ENCODE data around the gene ANKRD23. TPM values are rescaled to one million over a fixed set of nuclear protein-coding genes. Genes with fewer than 3 reads are reported as not detected.

ANKRD23 gene
- polyA plus RNA-seq, 1 of the 3 experiments (the other 2 are of a cell fraction) = 3.1 TPM

- 0 out of 2 replicates have a peak, but pooled peaks cover 16% of the 10 kb centered on the region for H4K20me1 ChIP-seq (ENCODE audit: insufficient read depth)
- H3F3A ChIP-seq (replicated peaks; ENCODE audit: insufficient read depth) = peaks cover 7% of the 10 kb centered on the region
- H3K27me3 ChIP-seq (ENCODE audit: insufficient read depth) = no peaks in the 10 kb centered on the region
- no peak for DNase-seq
- CTCF ChIA-PET = interaction anchor here (0.5 to 1.1 kb wide), 2 partner anchors 34 to 128 kb away, joined by 3 to 4 read pairs; no protein-coding TSS in a partner anchor
- H3K27ac ChIP-seq (ENCODE audit: low read depth in 2 of 2, low read length in 1 of 2) = no peak overlapping the region
- H3K9me3 ChIP-seq = no peaks in the 10 kb centered on the region
- H3K4me1 ChIP-seq (ENCODE audit: control insufficient read depth in 1 of 2, insufficient read depth in 2 of 2, low read depth in 1 of 2, low read length in 1 of 2) = peaks cover 0 to 28% of the 10 kb centered on the region in 2 experiments; a peak in 1 of 4 replicates
- POLR2A ChIA-PET = no interaction called here
- 92% methylated on average over 6 of the region's 6 CpGs for WGBS (ENCODE audit: low lambda C conversion rate)
- H3K9ac ChIP-seq = no peak overlapping the region
- no peak overlapping the region for H2AFZ ChIP-seq (ENCODE audit: low read depth)
- TF ChIP-seq, protein P1, sequence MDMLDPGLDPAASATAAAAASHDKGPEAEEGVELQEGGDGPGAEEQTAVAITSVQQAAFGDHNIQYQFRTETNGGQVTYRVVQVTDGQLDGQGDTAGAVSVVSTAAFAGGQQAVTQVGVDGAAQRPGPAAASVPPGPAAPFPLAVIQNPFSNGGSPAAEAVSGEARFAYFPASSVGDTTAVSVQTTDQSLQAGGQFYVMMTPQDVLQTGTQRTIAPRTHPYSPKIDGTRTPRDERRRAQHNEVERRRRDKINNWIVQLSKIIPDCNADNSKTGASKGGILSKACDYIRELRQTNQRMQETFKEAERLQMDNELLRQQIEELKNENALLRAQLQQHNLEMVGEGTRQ (IDR thresholded peaks at IDR 0.05; ENCODE audit: borderline replicate concordance, low read depth, low read length) = no peak
- TF ChIP-seq TEAD4 (IDR thresholded peaks at IDR 0.05; ENCODE audit: borderline replicate concordance, insufficient read depth) (no peak), RCOR1 (IDR thresholded peaks at IDR 0.05; ENCODE audit: low read length) (no peak), NFIC (IDR thresholded peaks at IDR 0.05; ENCODE audit: borderline replicate concordance) (no peak), GABPA (IDR thresholded peaks at IDR 0.05; ENCODE audit: low read depth) (no peak)
- TF ChIP-seq, protein P2, sequence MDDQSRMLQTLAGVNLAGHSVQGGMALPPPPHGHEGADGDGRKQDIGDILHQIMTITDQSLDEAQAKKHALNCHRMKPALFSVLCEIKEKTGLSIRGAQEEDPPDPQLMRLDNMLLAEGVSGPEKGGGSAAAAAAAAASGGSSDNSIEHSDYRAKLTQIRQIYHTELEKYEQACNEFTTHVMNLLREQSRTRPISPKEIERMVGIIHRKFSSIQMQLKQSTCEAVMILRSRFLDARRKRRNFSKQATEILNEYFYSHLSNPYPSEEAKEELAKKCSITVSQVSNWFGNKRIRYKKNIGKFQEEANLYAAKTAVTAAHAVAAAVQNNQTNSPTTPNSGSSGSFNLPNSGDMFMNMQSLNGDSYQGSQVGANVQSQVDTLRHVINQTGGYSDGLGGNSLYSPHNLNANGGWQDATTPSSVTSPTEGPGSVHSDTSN (IDR thresholded peaks at IDR 0.05) = no peak
- H3K4me3 ChIP-seq (ENCODE audit: low read depth in 2 of 2, low read length in 1 of 2) = no peak overlapping the region
- no peak overlapping the region for H3K4me2 ChIP-seq
- H3K9me2 ChIP-seq = no peaks in the 10 kb centered on the region
- H3K36me3 ChIP-seq (replicated peaks in 1 of 2; ENCODE audit: control insufficient read depth in 1 of 2, insufficient read depth in 2 of 2, low read length in 1 of 2) = peaks cover 0 to 21% of the 10 kb centered on the region in 2 experiments
- no peaks in the 10 kb centered on the region; the same call in 1 of the 2 replicates for H3K79me2 ChIP-seq (ENCODE audit: insufficient read depth)
These were observed 19.5 kb downstream of the ANKRD23 start for GRCh38 chr2:96824079-96824870.

- H4K20me1 ChIP-seq (ENCODE audit: insufficient read depth) = peaks cover 22% of the 10 kb centered on the region; the same call in 1 of the 2 replicates
- H3K36me3 ChIP-seq (replicated peaks in 1 of 2; ENCODE audit: control insufficient read depth in 1 of 2, insufficient read depth in 2 of 2, low read length in 1 of 2) = peaks cover 0 to 13% of the 10 kb centered on the region in 2 experiments
- H3K79me2 ChIP-seq (ENCODE audit: insufficient read depth) = peaks cover 1% of the 10 kb centered on the region; the same call in 1 of the 2 replicates
- H3K9me3 ChIP-seq = no peaks in the 10 kb centered on the region
- no peak overlapping the region for H3K27ac ChIP-seq (ENCODE audit: low read depth in 2 of 2, low read length in 1 of 2)
- H3K9me2 ChIP-seq = no peaks in the 10 kb centered on the region
- no peak overlapping the region for H3K4me2 ChIP-seq
- H3F3A ChIP-seq (replicated peaks; ENCODE audit: insufficient read depth) = peaks cover 7% of the 10 kb centered on the region
- ChIA-PET POLR2A (no interaction called here), CTCF (interaction anchor here (1.1 kb wide), 1 partner anchor 35 kb away, joined by 4 read pairs; no protein-coding TSS in a partner anchor)
- H3K4me3 ChIP-seq (ENCODE audit: low read depth in 2 of 2, low read length in 1 of 2) = no peak overlapping the region
- no peak overlapping the region for H3K9ac ChIP-seq
- no peak for DNase-seq
- WGBS (ENCODE audit: low lambda C conversion rate) = 85% methylated on average over 11 of the region's 11 CpGs
- TF ChIP-seq GABPA (IDR thresholded peaks at IDR 0.05; ENCODE audit: low read depth) = no peak
- peak; percentile 14; the same call in 1 of the 2 replicates for TF ChIP-seq TCF12 (IDR thresholded peaks at IDR 0.05)
- no peaks in the 10 kb centered on the region for H3K27me3 ChIP-seq (ENCODE audit: insufficient read depth)
- peaks cover 0 to 37% of the 10 kb centered on the region in 2 experiments; a peak in 1 of 4 replicates for H3K4me1 ChIP-seq (ENCODE audit: control insufficient read depth in 1 of 2, insufficient read depth in 2 of 2, low read depth in 1 of 2, low read length in 1 of 2)
- H2AFZ ChIP-seq (ENCODE audit: low read depth) = no peak overlapping the region
These were observed 20.6 kb downstream of the ANKRD23 start for GRCh38 chr2:96823198-96823597.

- Histone ChIP-seq H3K4me1 (ENCODE audit: control insufficient read depth in 1 of 2, insufficient read depth in 2 of 2, low read depth in 1 of 2, low read length in 1 of 2) (peaks cover 0 to 39% of the 10 kb centered on the region in 2 experiments; a peak in 1 of 4 replicates), H3K36me3 (replicated peaks in 1 of 2; ENCODE audit: control insufficient read depth in 1 of 2, insufficient read depth in 2 of 2, low read length in 1 of 2) (peaks cover 0 to 9% of the 10 kb centered on the region in 2 experiments), H3K9me2 (no peaks in the 10 kb centered on the region), H3K9me3 (no peaks in the 10 kb centered on the region), H3F3A (replicated peaks; ENCODE audit: insufficient read depth) (peaks cover 7% of the 10 kb centered on the region), H3K4me2 (no peak overlapping the region), H3K4me3 (ENCODE audit: low read depth in 2 of 2, low read length in 1 of 2) (no peak overlapping the region), H2AFZ (ENCODE audit: low read depth) (no peak overlapping the region), H3K27me3 (ENCODE audit: insufficient read depth) (no peaks in the 10 kb centered on the region), H3K79me2 (ENCODE audit: insufficient read depth) (peaks cover 5% of the 10 kb centered on the region; the same call in 1 of the 2 replicates), H3K27ac (ENCODE audit: low read depth in 2 of 2, low read length in 1 of 2) (no peak overlapping the region), H4K20me1 (ENCODE audit: insufficient read depth) (peaks cover 26% of the 10 kb centered on the region), H3K9ac (no peak overlapping the region)
- WGBS (ENCODE audit: low lambda C conversion rate) = 92% methylated on average over 4 of the region's 4 CpGs
- ChIA-PET CTCF (no interaction called here), POLR2A (no interaction called here)
- DNase-seq = no peak
- TF ChIP-seq EZH2phosphoT487 (IDR thresholded peaks at IDR 0.05; ENCODE audit: borderline replicate concordance, low read depth) = no peak
- TF ChIP-seq, protein P3, sequence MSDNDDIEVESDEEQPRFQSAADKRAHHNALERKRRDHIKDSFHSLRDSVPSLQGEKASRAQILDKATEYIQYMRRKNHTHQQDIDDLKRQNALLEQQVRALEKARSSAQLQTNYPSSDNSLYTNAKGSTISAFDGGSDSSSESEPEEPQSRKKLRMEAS (IDR thresholded peaks at IDR 0.05; ENCODE audit: low read depth) = no peak
- no peak for TF ChIP-seq JUND (IDR thresholded peaks at IDR 0.05)
- TF ChIP-seq FOXM1 (IDR thresholded peaks at IDR 0.05; ENCODE audit: low read depth) = no peak
- no peak for TF ChIP-seq CHD2 (IDR thresholded peaks at IDR 0.05; ENCODE audit: low read length, partially characterized antibody)
- TF ChIP-seq RAD21 (IDR thresholded peaks at IDR 0.05; ENCODE audit: low read length) = no peak
- TF ChIP-seq, protein P4, sequence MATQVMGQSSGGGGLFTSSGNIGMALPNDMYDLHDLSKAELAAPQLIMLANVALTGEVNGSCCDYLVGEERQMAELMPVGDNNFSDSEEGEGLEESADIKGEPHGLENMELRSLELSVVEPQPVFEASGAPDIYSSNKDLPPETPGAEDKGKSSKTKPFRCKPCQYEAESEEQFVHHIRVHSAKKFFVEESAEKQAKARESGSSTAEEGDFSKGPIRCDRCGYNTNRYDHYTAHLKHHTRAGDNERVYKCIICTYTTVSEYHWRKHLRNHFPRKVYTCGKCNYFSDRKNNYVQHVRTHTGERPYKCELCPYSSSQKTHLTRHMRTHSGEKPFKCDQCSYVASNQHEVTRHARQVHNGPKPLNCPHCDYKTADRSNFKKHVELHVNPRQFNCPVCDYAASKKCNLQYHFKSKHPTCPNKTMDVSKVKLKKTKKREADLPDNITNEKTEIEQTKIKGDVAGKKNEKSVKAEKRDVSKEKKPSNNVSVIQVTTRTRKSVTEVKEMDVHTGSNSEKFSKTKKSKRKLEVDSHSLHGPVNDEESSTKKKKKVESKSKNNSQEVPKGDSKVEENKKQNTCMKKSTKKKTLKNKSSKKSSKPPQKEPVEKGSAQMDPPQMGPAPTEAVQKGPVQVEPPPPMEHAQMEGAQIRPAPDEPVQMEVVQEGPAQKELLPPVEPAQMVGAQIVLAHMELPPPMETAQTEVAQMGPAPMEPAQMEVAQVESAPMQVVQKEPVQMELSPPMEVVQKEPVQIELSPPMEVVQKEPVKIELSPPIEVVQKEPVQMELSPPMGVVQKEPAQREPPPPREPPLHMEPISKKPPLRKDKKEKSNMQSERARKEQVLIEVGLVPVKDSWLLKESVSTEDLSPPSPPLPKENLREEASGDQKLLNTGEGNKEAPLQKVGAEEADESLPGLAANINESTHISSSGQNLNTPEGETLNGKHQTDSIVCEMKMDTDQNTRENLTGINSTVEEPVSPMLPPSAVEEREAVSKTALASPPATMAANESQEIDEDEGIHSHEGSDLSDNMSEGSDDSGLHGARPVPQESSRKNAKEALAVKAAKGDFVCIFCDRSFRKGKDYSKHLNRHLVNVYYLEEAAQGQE (IDR thresholded peaks at IDR 0.05; ENCODE audit: low read depth, low read length) = no peak
- TF ChIP-seq TEAD4 (IDR thresholded peaks at IDR 0.05; ENCODE audit: borderline replicate concordance, insufficient read depth) = no peak
- TF ChIP-seq GABPA (IDR thresholded peaks at IDR 0.05; ENCODE audit: low read depth) = no peak
These were observed 21.0 kb downstream of the ANKRD23 start for GRCh38 chr2:96822786-96823185.
